Psoas muscle (tissue), 8 donors: ENCODE data around the gene ZBTB4. TPM values are rescaled to one million over a fixed set of nuclear protein-coding genes. Genes with fewer than 3 reads are reported as not detected.
A peak's percentile ranks its signal among the peaks of the same experiment; 100 is the strongest.

Experiments used
- ATAC-seq, 4 donors: fragments of 200-7000 bp; cut with Tn5 transposase; one replicate each; pipeline ENCODE4 v1.9.1; 2020; ENCODE audit warnings: moderate library complexity in 3 of 4, mild to moderate bottlenecking in 2 of 4
- DNase-seq, 2 donors: peaks; one replicate each; pipeline ENCODE4 v3.0.0-alpha.2; 2020
- H3K27ac ChIP-seq: fragments of 200-600 bp; one replicate; pipeline ENCODE4 v1.8.0; 2022
- H3K27me3 ChIP-seq, 3 donors: fragments of 200-600 bp in 1 of 3; one replicate each; pipeline versions ENCODE4 v1.6.1 to v1.8.0; 2013 to 2022; ENCODE audit warnings: low read length in 2 of 3, mild to moderate bottlenecking in 2 of 3, moderate library complexity in 1 of 3; ENCODE audit not compliant: insufficient read depth in 3 of 3
- H3K36me3 ChIP-seq, 2 donors: fragments of 200-600 bp in 1 of 2; one replicate each; pipeline versions ENCODE4 v1.6.1 to v1.8.0; 2013 to 2022; ENCODE audit warnings: low read depth in 1 of 2, mild to moderate bottlenecking in 1 of 2, moderate library complexity in 1 of 2; ENCODE audit not compliant: insufficient read depth in 1 of 2
- H3K4me1 ChIP-seq: fragments of 200-600 bp; one replicate; pipeline ENCODE4 v1.8.0; 2022
- H3K4me3 ChIP-seq: fragments of 200-600 bp; one replicate; pipeline ENCODE4 v1.8.0; 2022; ENCODE audit warnings: mild to moderate bottlenecking
- H3K9me3 ChIP-seq: fragments of 200-600 bp; one replicate; pipeline ENCODE4 v1.8.0; 2022
- CTCF ChIP-seq: fragments of 200-600 bp; IDR thresholded peaks from one replicate; pipeline ENCODE4 v1.8.0; 2022; ENCODE audit warnings: antibody characterized with exemption
- WGBS, 3 donors: extraction: QIAGEN DNeasy Blood & Tissue Kit; methylation state at CpG; one replicate each; pipeline versions ENCODE4 v1.1.6 to v1.1.7; 2013; 5-methylcytosine and 5-hydroxymethylcytosine counted together
- intact Hi-C, 2 donors: fragments of 100-400 bp; cut with DNase I; formaldehyde crosslinking; loops; one replicate each; pipeline versions ENCODE4 v1.11.0 to v1.14.2; 2022
- polyA plus RNA-seq, 3 donors: library from polyadenylated mRNA; stranded (reverse); fragments of 200-250 nt; gene quantifications; one replicate each; pipeline ENCODE4 v1.2.3, GENCODE V29; 2013
- total RNA-seq, 4 donors: library from RNA; stranded (reverse); fragmentation: NEBNext Ultra II Directional in 2 of 4; extraction: Animal tissue kit (Norgen Biotek cat#: 25700) in 2 of 4; gene quantifications; one replicate each; pipeline versions ENCODE4 v1.2.1 to v1.2.4, GENCODE V29; 2021 to 2023
- donor health status: healthy with polysubstance abuse.
- donor health status: DM: no; HTN: no; CAD: no; lungs with moderate emphysema.
- donor health status: Bipolar disorder and iron deficiency.
- donor health status: healthy.
- donor health status: DM: yes; HTN: yes; CAD: no.
- donor health status: DM: no; HTN: no; CAD: no.
- donor health status: DM: no; HTN: no; CAD: no.
- donor health status: DM: yes; HTN: yes; CAD: no.

Gene ZBTB4
- total and polyA plus RNA-seq, 7 donors = 10.3 to 43.2 (median 29.3) TPM

GRCh38 chr17:7465597-7466275, 13.7 kb downstream of the ZBTB4 start:
- peak in 2 of 4 donors; percentile 1 to 3 for ATAC-seq
- H3K4me3 ChIP-seq = no peak overlapping the region
- TF ChIP-seq CTCF = no peak
- peaks cover 0 to 47% of the 10 kb centered on the region in 2 donors for H3K36me3 ChIP-seq
- intact Hi-C loops = no loop called here
- H3K27me3 ChIP-seq = no peaks in the 10 kb centered on the region
- no peaks in the 10 kb centered on the region for H3K9me3 ChIP-seq
- H3K27ac ChIP-seq = peak overlapping the region; percentile 66
- 84 to 88% (median 87%) methylated on average over 32 to 33 of the region's 33 CpGs for WGBS, 3 donors
- H3K4me1 ChIP-seq = peaks cover 24% of the 10 kb centered on the region
- no peak for DNase-seq

- ATAC-seq (no peak), DNase-seq (no peak)
- no peaks in the 10 kb centered on the region for H3K27me3 ChIP-seq
- H3K9me3 ChIP-seq = no peaks in the 10 kb centered on the region
- no peak overlapping the region for H3K4me3 ChIP-seq
- peaks cover 17% of the 10 kb centered on the region for H3K4me1 ChIP-seq
- no peak for TF ChIP-seq CTCF
- H3K36me3 ChIP-seq = peaks cover 0 to 47% of the 10 kb centered on the region in 2 donors
- no peak overlapping the region for H3K27ac ChIP-seq
- 88 to 94% (median 94%) methylated on average over 9 of the region's 9 CpGs for WGBS, 3 donors
- intact Hi-C loops = no loop called here
Measured at GRCh38 chr17:7464081-7464480, 15.3 kb downstream of the ZBTB4 start.

- H3K36me3 ChIP-seq = peaks cover 0 to 52% of the 10 kb centered on the region in 2 donors
- no peaks in the 10 kb centered on the region for H3K9me3 ChIP-seq
- DNase-seq (no peak), ATAC-seq (no peak)
- H3K4me1 ChIP-seq = peaks cover 17% of the 10 kb centered on the region
- H3K27me3 ChIP-seq = no peaks in the 10 kb centered on the region
- no peak overlapping the region for H3K27ac ChIP-seq
- no peak overlapping the region for H3K4me3 ChIP-seq
- 83 to 88% (median 87%) methylated on average over 14 of the region's 14 CpGs for WGBS, 3 donors
- no peak for TF ChIP-seq CTCF
- intact Hi-C loops = no loop called here
Measured at GRCh38 chr17:7463372-7463846, 16.0 kb downstream of the ZBTB4 start.

GRCh38 chr17:7462474-7463371, 16.7 kb downstream of the ZBTB4 start:
- TF ChIP-seq CTCF = no peak
- H3K9me3 ChIP-seq = no peaks in the 10 kb centered on the region
- H3K27ac ChIP-seq = no peak overlapping the region
- H3K4me1 ChIP-seq = peaks cover 17% of the 10 kb centered on the region
- DNase-seq = no peak
- H3K36me3 ChIP-seq = peaks cover 0 to 57% of the 10 kb centered on the region in 2 donors
- H3K4me3 ChIP-seq = no peak overlapping the region
- ATAC-seq = no peak
- no peaks in the 10 kb centered on the region for H3K27me3 ChIP-seq
- 89 to 91% (median 89%) methylated on average over 42 to 44 of the region's 44 CpGs for WGBS, 3 donors
- intact Hi-C loops = no loop called here
